ENCODE data around the gene CFAP251. TPM values are rescaled to one million over a fixed set of nuclear protein-coding genes. Genes with fewer than 3 reads are reported as not detected.

The CFAP251 gene
- total and polyA plus RNA-seq, 10 of the 15 experiments (the other 5 are each of a cell fraction or from before 2014, with no cell fraction given) = 0.10 to 0.97 (median 0.64) TPM

DNA sequence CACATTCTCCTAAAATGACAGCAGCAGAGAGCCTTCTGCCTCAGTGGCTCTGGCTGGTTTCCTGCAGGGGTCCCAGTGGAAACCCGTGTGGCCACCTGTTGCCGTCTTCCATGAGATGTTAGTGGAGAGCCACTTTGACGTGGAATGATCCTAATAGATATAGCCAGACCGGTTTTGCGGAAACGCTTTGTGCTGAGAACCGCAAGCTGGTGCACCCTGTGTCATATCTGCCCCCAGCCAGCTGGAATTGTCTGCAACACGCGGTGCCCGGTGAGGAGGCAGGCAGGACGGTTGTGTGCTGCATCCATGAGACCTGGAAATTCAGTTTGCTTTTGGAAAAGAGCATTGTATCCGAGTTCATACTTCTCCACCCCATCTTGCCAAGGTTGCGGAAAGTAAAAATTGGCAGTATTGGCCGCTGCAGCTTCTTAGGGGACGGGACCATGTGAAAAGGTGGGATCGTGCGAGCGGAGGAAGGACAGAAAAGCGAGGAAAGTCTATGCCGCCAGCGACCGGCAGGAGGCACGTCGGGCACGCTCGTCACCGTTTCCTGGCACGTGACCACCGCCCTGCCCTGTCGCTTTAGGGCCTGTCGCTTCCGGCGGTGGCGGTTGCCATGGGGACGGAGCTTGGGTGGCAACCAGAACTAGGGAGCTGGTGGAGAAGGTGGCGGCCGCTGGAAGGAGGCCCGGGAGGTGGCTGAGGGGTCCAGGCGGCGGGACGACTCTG is at the start of gene CFAP251 (continued):
- peak; percentile 90 for TF ChIP-seq CREB1 (IDR thresholded peaks at IDR 0.05; ENCODE audit: low read depth)
- TF ChIP-seq NKRF (conservative IDR thresholded peaks at IDR 0.05) = peak; percentile 57
- TF ChIP-seq SP1 (IDR thresholded peaks at IDR 0.05; ENCODE audit: low read depth, low read length) = peak; percentile 38
- TF ChIP-seq CBX5 (IDR thresholded peaks at IDR 0.05; ENCODE audit: low read depth) = no peak
- no peak for TF ChIP-seq SREBF1 (IDR thresholded peaks at IDR 0.05; ENCODE audit: low read length)
- no peak for TF ChIP-seq ATF2 (IDR thresholded peaks at IDR 0.05; ENCODE audit: low read length)
- no peak for TF ChIP-seq PAX8 (IDR thresholded peaks at IDR 0.05)
- TF ChIP-seq RAD21 (IDR thresholded peaks at IDR 0.05; ENCODE audit: insufficient read depth, low read depth, low read length) = peak; percentile 48
- TF ChIP-seq GATAD2B (conservative IDR thresholded peaks at IDR 0.05; ENCODE audit: low read depth) = peak; percentile 43; the same call in 1 of the 2 replicates
- no peak for TF ChIP-seq YBX1 (IDR thresholded peaks at IDR 0.05)
- TF ChIP-seq BCL11A (IDR thresholded peaks at IDR 0.05; ENCODE audit: low read depth, low read length) = no peak
- TF ChIP-seq, protein P1, sequence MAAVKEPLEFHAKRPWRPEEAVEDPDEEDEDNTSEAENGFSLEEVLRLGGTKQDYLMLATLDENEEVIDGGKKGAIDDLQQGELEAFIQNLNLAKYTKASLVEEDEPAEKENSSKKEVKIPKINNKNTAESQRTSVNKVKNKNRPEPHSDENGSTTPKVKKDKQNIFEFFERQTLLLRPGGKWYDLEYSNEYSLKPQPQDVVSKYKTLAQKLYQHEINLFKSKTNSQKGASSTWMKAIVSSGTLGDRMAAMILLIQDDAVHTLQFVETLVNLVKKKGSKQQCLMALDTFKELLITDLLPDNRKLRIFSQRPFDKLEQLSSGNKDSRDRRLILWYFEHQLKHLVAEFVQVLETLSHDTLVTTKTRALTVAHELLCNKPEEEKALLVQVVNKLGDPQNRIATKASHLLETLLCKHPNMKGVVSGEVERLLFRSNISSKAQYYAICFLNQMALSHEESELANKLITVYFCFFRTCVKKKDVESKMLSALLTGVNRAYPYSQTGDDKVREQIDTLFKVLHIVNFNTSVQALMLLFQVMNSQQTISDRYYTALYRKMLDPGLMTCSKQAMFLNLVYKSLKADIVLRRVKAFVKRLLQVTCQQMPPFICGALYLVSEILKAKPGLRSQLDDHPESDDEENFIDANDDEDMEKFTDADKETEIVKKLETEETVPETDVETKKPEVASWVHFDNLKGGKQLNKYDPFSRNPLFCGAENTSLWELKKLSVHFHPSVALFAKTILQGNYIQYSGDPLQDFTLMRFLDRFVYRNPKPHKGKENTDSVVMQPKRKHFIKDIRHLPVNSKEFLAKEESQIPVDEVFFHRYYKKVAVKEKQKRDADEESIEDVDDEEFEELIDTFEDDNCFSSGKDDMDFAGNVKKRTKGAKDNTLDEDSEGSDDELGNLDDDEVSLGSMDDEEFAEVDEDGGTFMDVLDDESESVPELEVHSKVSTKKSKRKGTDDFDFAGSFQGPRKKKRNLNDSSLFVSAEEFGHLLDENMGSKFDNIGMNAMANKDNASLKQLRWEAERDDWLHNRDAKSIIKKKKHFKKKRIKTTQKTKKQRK (IDR thresholded peaks at IDR 0.05; ENCODE audit: low read depth, low read length) = no peak
- no peak for TF ChIP-seq RB1 (IDR thresholded peaks at IDR 0.05; ENCODE audit: borderline replicate concordance)
- TF ChIP-seq, protein P2, sequence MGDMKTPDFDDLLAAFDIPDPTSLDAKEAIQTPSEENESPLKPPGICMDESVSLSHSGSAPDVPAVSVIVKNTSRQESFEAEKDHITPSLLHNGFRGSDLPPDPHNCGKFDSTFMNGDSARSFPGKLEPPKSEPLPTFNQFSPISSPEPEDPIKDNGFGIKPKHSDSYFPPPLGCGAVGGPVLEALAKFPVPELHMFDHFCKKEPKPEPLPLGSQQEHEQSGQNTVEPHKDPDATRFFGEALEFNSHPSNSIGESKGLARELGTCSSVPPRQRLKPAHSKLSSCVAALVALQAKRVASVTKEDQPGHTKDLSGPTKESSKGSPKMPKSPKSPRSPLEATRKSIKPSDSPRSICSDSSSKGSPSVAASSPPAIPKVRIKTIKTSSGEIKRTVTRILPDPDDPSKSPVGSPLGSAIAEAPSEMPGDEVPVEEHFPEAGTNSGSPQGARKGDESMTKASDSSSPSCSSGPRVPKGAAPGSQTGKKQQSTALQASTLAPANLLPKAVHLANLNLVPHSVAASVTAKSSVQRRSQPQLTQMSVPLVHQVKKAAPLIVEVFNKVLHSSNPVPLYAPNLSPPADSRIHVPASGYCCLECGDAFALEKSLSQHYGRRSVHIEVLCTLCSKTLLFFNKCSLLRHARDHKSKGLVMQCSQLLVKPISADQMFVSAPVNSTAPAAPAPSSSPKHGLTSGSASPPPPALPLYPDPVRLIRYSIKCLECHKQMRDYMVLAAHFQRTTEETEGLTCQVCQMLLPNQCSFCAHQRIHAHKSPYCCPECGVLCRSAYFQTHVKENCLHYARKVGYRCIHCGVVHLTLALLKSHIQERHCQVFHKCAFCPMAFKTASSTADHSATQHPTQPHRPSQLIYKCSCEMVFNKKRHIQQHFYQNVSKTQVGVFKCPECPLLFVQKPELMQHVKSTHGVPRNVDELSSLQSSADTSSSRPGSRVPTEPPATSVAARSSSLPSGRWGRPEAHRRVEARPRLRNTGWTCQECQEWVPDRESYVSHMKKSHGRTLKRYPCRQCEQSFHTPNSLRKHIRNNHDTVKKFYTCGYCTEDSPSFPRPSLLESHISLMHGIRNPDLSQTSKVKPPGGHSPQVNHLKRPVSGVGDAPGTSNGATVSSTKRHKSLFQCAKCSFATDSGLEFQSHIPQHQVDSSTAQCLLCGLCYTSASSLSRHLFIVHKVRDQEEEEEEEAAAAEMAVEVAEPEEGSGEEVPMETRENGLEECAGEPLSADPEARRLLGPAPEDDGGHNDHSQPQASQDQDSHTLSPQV (IDR thresholded peaks at IDR 0.05) = no peak
- peak; percentile 35; the same call in 1 of the 2 replicates for TF ChIP-seq POLR2AphosphoS5 (IDR thresholded peaks at IDR 0.05; ENCODE audit: low read length)
- TF ChIP-seq NR2C2 (IDR thresholded peaks at IDR 0.05; ENCODE audit: borderline replicate concordance, control insufficient read depth, insufficient read length, low read depth) = no peak
- peak; percentile 97 to 99 for TF ChIP-seq SRF (IDR thresholded peaks at IDR 0.05; ENCODE audit: low read depth in 2 of 2, low read length in 2 of 2)
- TF ChIP-seq ZNF207 (IDR thresholded peaks at IDR 0.05; ENCODE audit: borderline replicate concordance) = no peak
- TF ChIP-seq LARP7 (IDR thresholded peaks at IDR 0.05) = 0 out of 2 replicates have a peak, but pooled peaks have one; percentile 66
- no peak for TF ChIP-seq NFIC (IDR thresholded peaks at IDR 0.05; ENCODE audit: low read depth, low read length)
- peak; percentile 35; the same call in 1 of the 2 replicates for TF ChIP-seq ATF7 (IDR thresholded peaks at IDR 0.05; ENCODE audit: low read depth)

All from GM12878 (cell line).